PFSK-1 (cell line): ENCODE results near the gene HSPB2.

Experiments used
- POLR2AphosphoS5 ChIP-seq: IDR thresholded peaks from 2 replicates; pipeline ENCODE4 v1.6.1; 2012; ENCODE audit warnings: low read depth, mild to moderate bottlenecking, control low read depth, low read length, moderate library complexity
- REST ChIP-seq, 2 experiments: IDR thresholded peaks; 2 replicates each; pipeline versions ENCODE4 v1.6.1 to v1.8.0; 2011 to 2012; ENCODE audit warnings: low read depth in 2 of 2, low read length in 2 of 2, control low read depth in 1 of 2, inconsistent platforms in 1 of 2, mild to moderate bottlenecking in 1 of 2, moderate library complexity in 1 of 2; ENCODE audit not compliant: insufficient read depth in 1 of 2
- SIN3A ChIP-seq: IDR thresholded peaks from 2 replicates; pipeline ENCODE4 v1.6.1; 2012; ENCODE audit warnings: mild to moderate bottlenecking, low read length, moderate library complexity, borderline replicate concordance; ENCODE audit not compliant: insufficient read depth

- TF ChIP-seq REST (IDR thresholded peaks at IDR 0.05; ENCODE audit: insufficient read depth in 1 of 2, low read depth in 2 of 2, low read length in 2 of 2), result no peak
- TF ChIP-seq SIN3A, result no peak
- no peak for TF ChIP-seq POLR2AphosphoS5
These were observed 5.9 kb upstream of the HSPB2 start for GRCh38 chr11:111906680-111907079.
